Measurements from ENCODE around the gene DVL1.

DVL1 gene

GRCh38 chr1:1291023-1291528 is 58.1 kb downstream of the DVL1 start:
- H3K36me3 Mint-ChIP-seq = no peaks in the 10 kb centered on the region
- H3K27me3 Mint-ChIP-seq = no peaks in the 10 kb centered on the region
- no peaks in the 10 kb centered on the region for H3K9me3 Mint-ChIP-seq (ENCODE audit: low read depth)
- H3K27ac Mint-ChIP-seq = no peak overlapping the region
- peaks cover 3% of the 10 kb centered on the region for H3K4me1 Mint-ChIP-seq (ENCODE audit: low read depth)
- H3K4me3 Mint-ChIP-seq = no peak overlapping the region

GRCh38 chr1:1290238-1290731 is 58.9 kb downstream of the DVL1 start:
- Mint-ChIP-seq H3K4me1 (ENCODE audit: low read depth) (peaks cover 3% of the 10 kb centered on the region), H3K9me3 (ENCODE audit: low read depth) (no peaks in the 10 kb centered on the region), H3K27ac (no peak overlapping the region), H3K27me3 (no peaks in the 10 kb centered on the region), H3K36me3 (no peaks in the 10 kb centered on the region), H3K4me3 (no peak overlapping the region)

GRCh38 chr1:1287288-1288110 is 61.7 kb downstream of the DVL1 start:
- Mint-ChIP-seq H3K27ac (no peak overlapping the region), H3K27me3 (no peaks in the 10 kb centered on the region), H3K36me3 (no peaks in the 10 kb centered on the region), H3K9me3 (ENCODE audit: low read depth) (no peaks in the 10 kb centered on the region), H3K4me1 (ENCODE audit: low read depth) (peaks cover 3% of the 10 kb centered on the region), H3K4me3 (no peak overlapping the region)

DNA sequence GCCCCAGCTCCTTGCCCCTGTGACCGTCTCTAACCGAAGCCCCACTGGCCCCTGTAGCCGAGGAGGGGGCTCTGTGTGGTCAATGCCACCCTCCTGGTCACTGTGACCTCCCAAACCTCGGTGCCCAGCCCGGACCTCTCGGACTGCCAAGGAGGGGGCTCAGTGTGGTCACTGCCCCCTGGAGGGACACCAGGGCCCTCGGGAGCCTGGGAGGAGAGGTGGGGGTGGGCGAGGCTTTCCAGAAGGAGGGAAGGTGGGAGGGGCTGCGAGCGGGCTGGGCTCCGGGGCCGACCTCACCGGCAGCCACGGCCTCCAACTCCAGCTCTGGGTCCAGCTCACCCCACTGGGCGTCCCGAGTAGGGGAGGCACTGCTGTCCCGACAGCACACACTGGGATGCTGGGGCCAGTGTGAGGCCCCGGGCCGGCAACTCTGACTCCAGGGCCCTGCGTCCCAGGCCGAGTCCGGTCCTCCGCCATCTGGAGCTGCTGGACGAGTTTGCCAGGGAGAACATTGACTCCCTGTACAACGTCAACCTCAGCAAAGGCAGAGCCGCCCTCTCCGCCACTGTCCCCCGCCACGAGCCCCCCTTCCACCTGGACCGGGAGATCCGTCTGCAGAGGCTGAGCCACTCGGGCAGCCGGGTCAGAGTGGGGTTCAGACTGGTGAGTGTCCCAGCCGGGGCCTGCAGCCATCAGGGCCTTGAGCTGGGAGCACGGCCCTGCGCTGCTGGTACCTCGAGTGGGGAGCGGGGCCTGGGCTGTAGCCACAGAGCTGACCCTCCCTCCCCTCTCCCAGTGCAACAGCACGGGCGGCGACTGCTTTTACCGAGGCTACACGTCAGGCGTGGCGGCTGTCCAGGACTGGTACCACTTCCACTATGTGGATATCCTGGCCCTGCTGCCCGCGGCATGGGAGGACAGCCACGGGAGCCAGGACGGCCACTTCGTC is 62.6 kb downstream of the DVL1 start:
- Mint-ChIP-seq H3K36me3 (no peaks in the 10 kb centered on the region), H3K4me3 (no peak overlapping the region), H3K4me1 (ENCODE audit: low read depth) (no peaks in the 10 kb centered on the region), H3K27ac (no peak overlapping the region), H3K9me3 (ENCODE audit: low read depth) (no peaks in the 10 kb centered on the region), H3K27me3 (no peaks in the 10 kb centered on the region)

DNA sequence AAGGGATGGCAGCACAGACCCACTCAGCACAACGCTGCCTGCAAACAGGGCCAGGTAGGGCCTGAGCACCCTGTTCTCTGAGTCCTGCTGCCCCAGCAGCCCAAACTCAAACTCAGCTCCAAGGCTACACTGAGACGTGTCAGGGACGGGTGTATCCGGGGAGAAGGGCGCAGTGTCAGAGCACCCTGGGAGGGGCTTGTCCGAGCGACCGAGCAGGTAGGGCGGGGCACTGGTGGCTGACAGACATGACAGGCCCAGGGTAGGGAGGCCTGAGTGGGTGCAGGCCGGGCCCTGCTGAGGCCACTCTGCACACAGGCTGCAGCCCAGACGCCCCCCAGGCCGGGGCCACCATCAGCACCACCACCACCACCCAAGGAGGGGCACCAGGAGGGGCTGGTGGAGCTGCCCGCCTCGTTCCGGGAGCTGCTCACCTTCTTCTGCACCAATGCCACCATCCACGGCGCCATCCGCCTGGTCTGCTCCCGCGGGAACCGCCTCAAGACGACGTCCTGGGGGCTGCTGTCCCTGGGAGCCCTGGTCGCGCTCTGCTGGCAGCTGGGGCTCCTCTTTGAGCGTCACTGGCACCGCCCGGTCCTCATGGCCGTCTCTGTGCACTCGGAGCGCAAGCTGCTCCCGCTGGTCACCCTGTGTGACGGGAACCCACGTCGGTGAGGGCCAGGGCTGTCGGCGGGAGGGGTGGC is 63.5 kb downstream of the DVL1 start:
- H3K36me3 Mint-ChIP-seq = no peaks in the 10 kb centered on the region
- H3K4me1 Mint-ChIP-seq (ENCODE audit: low read depth) = no peaks in the 10 kb centered on the region
- no peak overlapping the region for H3K27ac Mint-ChIP-seq
- H3K9me3 Mint-ChIP-seq (ENCODE audit: low read depth) = no peaks in the 10 kb centered on the region
- H3K27me3 Mint-ChIP-seq = no peaks in the 10 kb centered on the region
- no peak overlapping the region for H3K4me3 Mint-ChIP-seq
